PFSK-1 (cell line): ENCODE measurements around the gene CHRNB1.

Source experiments
- POLR2AphosphoS5 ChIP-seq: IDR thresholded peaks from 2 replicates; pipeline ENCODE4 v1.6.1; 2012; ENCODE audit warnings: low read depth, mild to moderate bottlenecking, control low read depth, low read length, moderate library complexity
- REST ChIP-seq, 2 experiments: IDR thresholded peaks; 2 replicates each; pipeline versions ENCODE4 v1.6.1 to v1.8.0; 2011 to 2012; ENCODE audit warnings: low read depth in 2 of 2, low read length in 2 of 2, control low read depth in 1 of 2, inconsistent platforms in 1 of 2, mild to moderate bottlenecking in 1 of 2, moderate library complexity in 1 of 2; ENCODE audit not compliant: insufficient read depth in 1 of 2
- SIN3A ChIP-seq: IDR thresholded peaks from 2 replicates; pipeline ENCODE4 v1.6.1; 2012; ENCODE audit warnings: mild to moderate bottlenecking, low read length, moderate library complexity, borderline replicate concordance; ENCODE audit not compliant: insufficient read depth

- no peak for TF ChIP-seq POLR2AphosphoS5
- no peak for TF ChIP-seq REST (IDR thresholded peaks at IDR 0.05; ENCODE audit: insufficient read depth in 1 of 2, low read depth in 2 of 2, low read length in 2 of 2)
- no peak for TF ChIP-seq SIN3A
Observed at GRCh38 chr17:7431231-7431630, 13.6 kb upstream of the CHRNB1 start.
